Fibroblast of lung (primary cell): ENCODE data around the gene CD109. TPM values are rescaled to one million over a fixed set of nuclear protein-coding genes. Genes with fewer than 3 reads are reported as not detected.

Experiments
- DNase-seq, 2 donors: peaks; one replicate each; pipeline versions ENCODE4 v3.0.0 to v3.0.0-alpha.2; 2010; ENCODE audit warnings: low read depth in 2 of 2
- H2AFZ ChIP-seq: 2 replicates; pipeline ENCODE4 v1.5.1; 2012; ENCODE audit warnings: low read length, control low read depth, inconsistent platforms
- H3K27ac ChIP-seq: 2 replicates; pipeline ENCODE4 v1.5.1; 2011; ENCODE audit warnings: low read length, control low read depth; ENCODE audit not compliant: insufficient read depth
- H3K27me3 ChIP-seq: 2 replicates; pipeline ENCODE4 v1.5.1; 2011; ENCODE audit warnings: mild to moderate bottlenecking, low read length; ENCODE audit not compliant: control insufficient read depth, insufficient read depth
- H3K36me3 ChIP-seq: 2 replicates; pipeline ENCODE4 v1.5.1; 2011; ENCODE audit warnings: low read length; ENCODE audit not compliant: control insufficient read depth, insufficient read depth
- H3K4me1 ChIP-seq: 2 replicates; pipeline ENCODE4 v1.5.1; 2011; ENCODE audit warnings: low read length; ENCODE audit not compliant: control insufficient read depth, insufficient read depth; ENCODE audit errors: extremely low read depth
- H3K4me2 ChIP-seq: 2 replicates; pipeline ENCODE4 v1.5.1; 2011; ENCODE audit warnings: low read length, control low read depth; ENCODE audit not compliant: insufficient read depth; ENCODE audit errors: extremely low read depth
- H3K4me3 ChIP-seq, 4 experiments: fragments of 200-600 bp in 1 of 4; sonication (generic) in 1 of 4; replicated peaks in 1 of 4; 2 replicates each; pipeline ENCODE4 v1.5.1; 2011 to 2016; ENCODE audit warnings: low read length in 4 of 4, low read depth in 3 of 4, mild to moderate bottlenecking in 3 of 4, control low read depth in 2 of 4, inconsistent platforms in 1 of 4, mixed read lengths in 1 of 4; ENCODE audit not compliant: insufficient read depth in 1 of 4; ENCODE audit errors: control extremely low read depth in 1 of 4
- H3K79me2 ChIP-seq: 2 replicates; pipeline ENCODE4 v1.5.1; 2012; ENCODE audit warnings: mild to moderate bottlenecking, low read length, inconsistent platforms; ENCODE audit not compliant: control insufficient read depth, insufficient read depth
- H3K9ac ChIP-seq: 2 replicates; pipeline ENCODE4 v1.5.1; 2011; ENCODE audit warnings: mild to moderate bottlenecking, low read length, control low read depth; ENCODE audit not compliant: insufficient read depth
- H3K9me3 ChIP-seq: 2 replicates; pipeline ENCODE4 v1.5.1; 2012; ENCODE audit warnings: low read depth, low read length; ENCODE audit not compliant: control insufficient read depth, insufficient read depth
- H4K20me1 ChIP-seq: 2 replicates; pipeline ENCODE4 v1.5.1; 2011; ENCODE audit warnings: low read length; ENCODE audit not compliant: control insufficient read depth, insufficient read depth; ENCODE audit errors: extremely low read depth
- CTCF ChIP-seq, 2 donors: IDR thresholded peaks in 1 of 2; conservative IDR thresholded peaks in 1 of 2; 1 replicate in 1 of 2; 2 replicates in 1 of 2; pipeline ENCODE4 v1.5.1; 2011 to 2012; ENCODE audit warnings: low read length in 2 of 2, control low read depth in 1 of 2, inconsistent platforms in 1 of 2, low read depth in 1 of 2, mild to moderate bottlenecking in 1 of 2
- EZH2 ChIP-seq: IDR thresholded peaks from 2 replicates; pipeline ENCODE4 v1.5.1; 2012; ENCODE audit warnings: low read length, control low read depth, mild to moderate bottlenecking; ENCODE audit errors: missing control alignments
- polyA plus RNA-seq, 2 donors: library from polyadenylated mRNA; depleted of rRNA in 1 of 2; stranded (reverse) in 1 of 2; unstranded in 1 of 2; fragments of >200 nt; gene quantifications; 2 replicates each; pipeline ENCODE4 v1.2.1, GENCODE V29; 2011 to 2012; ENCODE audit warnings: missing spikeins in 1 of 2
- total RNA-seq: library from RNA; depleted of rRNA; stranded (reverse); fragments of >200 nt; gene quantifications from 2 replicates; pipeline ENCODE4 v1.2.1, GENCODE V29; 2014

Gene CD109
- total and polyA plus RNA-seq, 2 donors (not counting 1 experiment from before 2014, with no cell fraction given), result 48.4 to 51.2 TPM

GRCh38 chr6:73873081-73873480 lies 177.1 kb downstream of the CD109 start:
- H3K9ac ChIP-seq, result no peak overlapping the region

More at GRCh38 chr6:73873081-73873480, 177.1 kb downstream of the CD109 start:
- Histone ChIP-seq H3K4me2 (no peak overlapping the region), H3K36me3 (no peaks in the 10 kb centered on the region), H3K79me2 (no peaks in the 10 kb centered on the region), H3K27me3 (no peaks in the 10 kb centered on the region), H3K4me1 (no peaks in the 10 kb centered on the region), H4K20me1 (no peaks in the 10 kb centered on the region), H2AFZ (no peak overlapping the region), H3K9me3 (no peaks in the 10 kb centered on the region), H3K4me3 (no peak overlapping the region), H3K27ac (no peak overlapping the region)
- peak in 1 of 2 donors; percentile 16 for DNase-seq
- TF ChIP-seq EZH2 (no peak), CTCF (conservative IDR thresholded peaks at IDR 0.05 in 1 of 2, IDR thresholded peaks at IDR 0.05 in 1 of 2; ENCODE audit: low read depth in 1 of 2, low read length in 2 of 2) (no peak)

Other genes starting within 250 kb of the CD109 start
- 5.0 and 5.9 TPM in 2 replicates for gene CGAS, start 243.9 kb upstream of the CD109 start, total RNA-seq
- gene CGAS, start 243.9 kb upstream of the CD109 start, polyA plus RNA-seq, result 1.6 and 2.7 TPM in 2 replicates
- 47.3 and 52.4 TPM in 2 replicates for gene MTO1, start 234.5 kb upstream of the CD109 start, total RNA-seq
- gene MTO1, start 234.5 kb upstream of the CD109 start, polyA plus RNA-seq, result 21.5 and 24.2 TPM in 2 replicates
- gene EEF1A1, start 175.2 kb upstream of the CD109 start, total RNA-seq, result 21,405 and 36,498 TPM in 2 replicates
- 13,707 and 15,755 TPM in 2 replicates for gene EEF1A1, start 175.2 kb upstream of the CD109 start, polyA plus RNA-seq
- 21.6 and 39.3 TPM in 2 replicates for gene SLC17A5, start 42.2 kb upstream of the CD109 start, total RNA-seq
- gene SLC17A5, start 42.2 kb upstream of the CD109 start, polyA plus RNA-seq, result 34.1 and 56.8 TPM in 2 replicates